GM21619 (cell line): Measurements from ENCODE around the gene ANKRD6.
A peak's percentile ranks its signal among the peaks of the same experiment; 100 is the strongest.
"Not testable (repeated sequence)": the region's sequence is repeated elsewhere in the genome, so short reads cannot be mapped to it uniquely, and the experiment has no call there.

Experiments
- ATAC-seq: cut with Tn5 transposase; IDR thresholded peaks from one replicate; pipeline ENCODE4 v1.9.1; 2021; ENCODE audit not compliant: unreplicated experiment

Gene ANKRD6

GRCh38 chr6:89591745-89592144 lies 158.8 kb downstream of the ANKRD6 start:
- ATAC-seq: no peak

- ATAC-seq: peak; percentile 89
These were observed 163.1 kb downstream of the ANKRD6 start for GRCh38 chr6:89596056-89596455.

GRCh38 chr6:89596484-89596883 lies 163.5 kb downstream of the ANKRD6 start:
- ATAC-seq: no peak

- ATAC-seq: no peak
These were observed 164.4 kb downstream of the ANKRD6 start for GRCh38 chr6:89597372-89597771.

- no peak for ATAC-seq
These were observed 165.0 kb downstream of the ANKRD6 start for GRCh38 chr6:89597988-89598387.

GRCh38 chr6:89599727-89600126 lies 166.8 kb downstream of the ANKRD6 start:
- ATAC-seq: no peak

GRCh38 chr6:89602166-89602565 lies 169.2 kb downstream of the ANKRD6 start:
- no peak for ATAC-seq

- no peak for ATAC-seq
These were observed 171.7 kb downstream of the ANKRD6 start for GRCh38 chr6:89604653-89605052.

- ATAC-seq: no peak
These were observed 172.9 kb downstream of the ANKRD6 start for GRCh38 chr6:89605861-89606260.

- peak; percentile 64 for ATAC-seq
These were observed 177.2 kb downstream of the ANKRD6 start for GRCh38 chr6:89610149-89610642.

- no peak for ATAC-seq
These were observed 178.7 kb downstream of the ANKRD6 start for GRCh38 chr6:89611666-89612065.

GRCh38 chr6:89612121-89612520 lies 179.2 kb downstream of the ANKRD6 start:
- ATAC-seq: no peak

GRCh38 chr6:89613790-89614189 lies 180.8 kb downstream of the ANKRD6 start:
- no peak for ATAC-seq

GRCh38 chr6:89615882-89616281 lies 182.9 kb downstream of the ANKRD6 start:
- no peak for ATAC-seq

- ATAC-seq: no peak
These were observed 183.6 kb downstream of the ANKRD6 start for GRCh38 chr6:89616531-89616930.

GRCh38 chr6:89618026-89618425 lies 185.1 kb downstream of the ANKRD6 start:
- ATAC-seq: no peak

GRCh38 chr6:89619567-89619966 lies 186.6 kb downstream of the ANKRD6 start:
- no peak for ATAC-seq

GRCh38 chr6:89623749-89624148 lies 190.8 kb downstream of the ANKRD6 start:
- ATAC-seq: no peak

- ATAC-seq: no peak
These were observed 197.5 kb downstream of the ANKRD6 start for GRCh38 chr6:89630488-89630887.

GRCh38 chr6:89636412-89636811 lies 203.5 kb downstream of the ANKRD6 start:
- not testable (repeated sequence) for ATAC-seq

GRCh38 chr6:89637960-89638319 lies 205.0 kb downstream of the ANKRD6 start:
- peak; percentile 3 for ATAC-seq

- peak; percentile 97 for ATAC-seq
These were observed 205.6 kb downstream of the ANKRD6 start, which contains the start of gene LYRM2 for GRCh38 chr6:89638320-89639195. TSS of gene LYRM2 (minus strand) at chr6:89638747. CDS start at chr6:89638716, 31 bp downstream.

- ATAC-seq: no peak
These were observed 207.9 kb downstream of the ANKRD6 start for GRCh38 chr6:89640804-89641203.
